H9 (cell line): ENCODE measurements around the gene TLR3. TPM values are rescaled to one million over a fixed set of nuclear protein-coding genes. Genes with fewer than 3 reads are reported as not detected.

Experiments
- DNase-seq: peaks from one replicate; pipeline ENCODE4 v3.0.0-alpha.2; 2017
- H2AFZ ChIP-seq: one replicate; pipeline ENCODE4 v1.6.1; 2013; ENCODE audit warnings: mild to moderate bottlenecking, low read length, control low read depth, moderate library complexity
- H2AK5ac ChIP-seq: 2 replicates; pipeline ENCODE4 v1.6.1; 2013; ENCODE audit warnings: low read length, control low read depth, mixed read lengths; ENCODE audit not compliant: insufficient read length
- H2BK120ac ChIP-seq: one replicate; pipeline ENCODE4 v1.6.1; 2013; ENCODE audit warnings: low read depth, mild to moderate bottlenecking, low read length, control low read depth, inconsistent platforms; ENCODE audit not compliant: poor library complexity, severe bottlenecking
- H2BK12ac ChIP-seq: 2 replicates; pipeline ENCODE4 v1.6.1; 2013; ENCODE audit warnings: low read length, control low read depth, mixed read lengths, low read depth; ENCODE audit not compliant: insufficient read length
- H2BK15ac ChIP-seq: 2 replicates; pipeline ENCODE4 v1.6.1; 2013; ENCODE audit warnings: low read depth, low read length, control low read depth
- H2BK20ac ChIP-seq: one replicate; pipeline ENCODE4 v1.6.1; 2013; ENCODE audit warnings: low read depth, mild to moderate bottlenecking, low read length, control low read depth, inconsistent platforms; ENCODE audit not compliant: poor library complexity, severe bottlenecking
- H2BK5ac ChIP-seq: 2 replicates; pipeline ENCODE4 v1.6.1; 2013; ENCODE audit warnings: low read length, control low read depth, mixed read lengths; ENCODE audit not compliant: insufficient read length
- H3K14ac ChIP-seq: 2 replicates; pipeline ENCODE4 v1.6.1; 2013; ENCODE audit warnings: low read length, control low read depth; ENCODE audit not compliant: insufficient read depth
- H3K18ac ChIP-seq: 2 replicates; pipeline ENCODE4 v1.6.1; 2013; ENCODE audit warnings: low read depth, mild to moderate bottlenecking, mixed read lengths, low read length, control low read depth; ENCODE audit not compliant: insufficient read length
- H3K23ac ChIP-seq: 2 replicates; pipeline ENCODE4 v1.6.1; 2013; ENCODE audit warnings: low read length, control low read depth, mixed read lengths, low read depth; ENCODE audit not compliant: insufficient read length
- H3K23me2 ChIP-seq: 2 replicates; pipeline ENCODE4 v1.6.1; 2013; ENCODE audit warnings: low read depth, mild to moderate bottlenecking, mixed read lengths, low read length, control low read depth; ENCODE audit not compliant: insufficient read length, poor library complexity, severe bottlenecking
- H3K27ac ChIP-seq: 2 replicates; pipeline ENCODE4 v1.5.1; 2013; ENCODE audit warnings: low read length, control low read depth, mixed read lengths, low read depth; ENCODE audit not compliant: insufficient read length
- H3K27me3 ChIP-seq: 2 replicates; pipeline ENCODE4 v1.6.1; 2013; ENCODE audit warnings: low read length, control low read depth, inconsistent platforms; ENCODE audit not compliant: insufficient read depth
- H3K4ac ChIP-seq: 2 replicates; pipeline ENCODE4 v1.6.1; 2013; ENCODE audit warnings: low read depth, mild to moderate bottlenecking, control low read depth, inconsistent platforms, low read length, moderate library complexity
- H3K4me1 ChIP-seq: 2 replicates; pipeline ENCODE4 v1.6.1; 2013; ENCODE audit warnings: low read length, control low read depth, inconsistent platforms; ENCODE audit not compliant: insufficient read depth
- H3K4me2 ChIP-seq: 2 replicates; pipeline ENCODE4 v1.6.1; 2013; ENCODE audit warnings: low read length, control low read depth, mixed read lengths; ENCODE audit not compliant: insufficient read length, insufficient read depth
- H3K56ac ChIP-seq: 2 replicates; pipeline ENCODE4 v1.6.1; 2013; ENCODE audit warnings: low read depth, mild to moderate bottlenecking, mixed read lengths, low read length, control low read depth; ENCODE audit not compliant: insufficient read length
- H3K79me1 ChIP-seq: 2 replicates; pipeline ENCODE4 v1.6.1; 2013; ENCODE audit warnings: low read depth, mild to moderate bottlenecking, moderate library complexity, low read length, control low read depth, inconsistent platforms; ENCODE audit not compliant: insufficient read depth, poor library complexity, severe bottlenecking
- H3K79me2 ChIP-seq: 2 replicates; pipeline ENCODE4 v1.6.1; 2013; ENCODE audit warnings: low read length, control low read depth, inconsistent platforms; ENCODE audit not compliant: insufficient read depth
- H3K9ac ChIP-seq: 2 replicates; pipeline ENCODE4 v1.6.1; 2013; ENCODE audit warnings: low read length, control low read depth, mixed read lengths; ENCODE audit not compliant: insufficient read length; ENCODE audit errors: extremely low read depth
- H3K9me3 ChIP-seq: one replicate; pipeline ENCODE4 v1.6.1; 2013; ENCODE audit warnings: low read depth, low read length, inconsistent platforms; ENCODE audit not compliant: control insufficient read depth
- H3T11ph ChIP-seq: one replicate; pipeline ENCODE4 v1.6.1; 2013; ENCODE audit warnings: mild to moderate bottlenecking, low read length, control low read depth, inconsistent platforms
- H4K20me1 ChIP-seq: one replicate; pipeline ENCODE4 v1.6.1; 2013; ENCODE audit not compliant: control insufficient read depth, insufficient read length, insufficient read depth
- H4K5ac ChIP-seq: 2 replicates; pipeline ENCODE4 v1.6.1; 2013; ENCODE audit warnings: low read depth, mild to moderate bottlenecking, mixed read lengths, low read length, control low read depth; ENCODE audit not compliant: insufficient read length
- H4K8ac ChIP-seq: replicated peaks from 2 replicates; pipeline ENCODE4 v1.6.1; 2013; ENCODE audit warnings: low read length, control low read depth, mixed read lengths, low read depth; ENCODE audit not compliant: insufficient read length
- H4K91ac ChIP-seq: 2 replicates; pipeline ENCODE4 v1.6.1; 2013; ENCODE audit warnings: low read depth, mild to moderate bottlenecking, moderate library complexity, mixed read lengths, low read length, control low read depth; ENCODE audit not compliant: insufficient read length
- H3K27ac Mint-ChIP-seq, 3 experiments: 2 replicates in 2 of 3; 3 replicates in 1 of 3; pipeline ENCODE4 v1.8.0; 2020 to 2021; ENCODE audit warnings: mixed read lengths in 3 of 3, mild to moderate bottlenecking in 1 of 3, moderate library complexity in 1 of 3
- H3K27me3 Mint-ChIP-seq: 2 replicates; pipeline ENCODE4 v1.8.0; 2021; ENCODE audit warnings: low read depth, mild to moderate bottlenecking, moderate library complexity, mixed read lengths
- H3K36me3 Mint-ChIP-seq, 3 experiments: 2 replicates in 2 of 3; 3 replicates in 1 of 3; pipeline ENCODE4 v1.8.0; 2020 to 2021; ENCODE audit warnings: low read depth in 3 of 3, mixed read lengths in 3 of 3; ENCODE audit not compliant: insufficient read depth in 1 of 3
- H3K4me1 Mint-ChIP-seq, 2 experiments: 2 replicates each; pipeline ENCODE4 v1.8.0; 2020; ENCODE audit warnings: mixed read lengths in 2 of 2
- H3K4me3 Mint-ChIP-seq, 2 experiments: 2 replicates in 1 of 2; 3 replicates in 1 of 2; pipeline ENCODE4 v1.8.0; 2020 to 2021; ENCODE audit warnings: mild to moderate bottlenecking in 2 of 2, mixed read lengths in 2 of 2, moderate library complexity in 1 of 2
- H3K9me3 Mint-ChIP-seq, 2 experiments: 2 replicates in 1 of 2; 3 replicates in 1 of 2; pipeline ENCODE4 v1.8.0; 2020; ENCODE audit warnings: mild to moderate bottlenecking in 2 of 2, mixed read lengths in 2 of 2, moderate library complexity in 1 of 2
- WGBS: extraction: QIAGEN DNeasy Blood & Tissue Kit; methylation state at CpG from one replicate; pipeline ENCODE4 v1.1.7; 2013; ENCODE audit warnings: missing lambda C conversion rate, low lambda C conversion rate, mixed read lengths; ENCODE audit not compliant: insufficient read length; ENCODE audit errors: extremely low coverage; 5-methylcytosine and 5-hydroxymethylcytosine counted together
- total RNA-seq: library from RNA; stranded (reverse); gene quantifications from 2 replicates; pipeline ENCODE4 v1.2.1, GENCODE V29; 2021
- TF ChIP-seq, protein P1 (sequence below): fragments of 200-600 bp; sonication (generic); conservative IDR thresholded peaks from 3 replicates; pipeline ENCODE4 v1.8.0; 2021; ENCODE audit warnings: antibody characterized with exemption, mild to moderate bottlenecking

Gene TLR3
- total RNA-seq, 1 experiment from 2014 or later, result 0.92 TPM

DNA sequence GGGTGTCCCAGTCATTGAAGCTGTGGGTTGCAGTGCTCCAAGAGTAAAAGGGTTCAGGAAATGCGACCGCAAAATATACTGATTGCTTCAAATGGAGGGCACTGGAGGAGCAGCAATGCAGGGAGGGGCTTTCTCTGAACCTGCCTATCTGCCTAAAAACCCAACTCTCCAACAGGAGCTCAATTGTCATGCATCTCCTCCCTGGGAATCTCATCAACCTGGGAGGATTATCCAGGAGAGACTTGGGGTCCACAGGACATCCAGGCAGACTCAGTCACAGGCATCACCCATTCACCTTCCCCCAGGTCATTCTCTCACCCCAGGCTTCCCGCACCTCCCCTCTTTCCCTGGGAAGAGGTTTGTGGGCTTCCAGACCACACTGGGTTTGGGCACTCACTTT lies 38.2 kb upstream of the TLR3 start:
- Mint-ChIP-seq H3K4me1 (peaks cover 49 to 52% of the 10 kb centered on the region in 2 experiments), H3K9me3 (peaks cover 49% of the 10 kb centered on the region in 2 experiments), H3K4me3 (peak overlapping the region; percentile 19 to 30; a peak in 1 of 5 replicates), H3K27ac (peak overlapping the region; percentile 0 to 94 (median 22); a peak in 5 of 7 replicates), H3K27me3 (no peaks in the 10 kb centered on the region; the same call in 1 of the 2 replicates), H3K36me3 (peaks cover 20 to 57% (median 40%) of the 10 kb centered on the region in 3 experiments)
- DNase-seq, result no peak
- no peak overlapping the region for H4K91ac ChIP-seq
- H3K4me2 ChIP-seq, result no peak overlapping the region
- no peak overlapping the region for H3K27ac ChIP-seq
- H3K9ac ChIP-seq, result no peak overlapping the region
- H4K20me1 ChIP-seq, result no peaks in the 10 kb centered on the region
- no peak overlapping the region for H4K5ac ChIP-seq
- H3K27me3 ChIP-seq, result no peaks in the 10 kb centered on the region
- WGBS, result no CpG with 5 or more reads among the region's 3 CpGs
- H2BK12ac ChIP-seq, result no peak overlapping the region
- H2BK120ac ChIP-seq, result no peak overlapping the region
- no peak overlapping the region for H3K23ac ChIP-seq
- H3K4me1 ChIP-seq, result peaks cover 20% of the 10 kb centered on the region; the same call in 1 of the 2 replicates
- no peaks in the 10 kb centered on the region for H3K79me2 ChIP-seq
- H3T11ph ChIP-seq, result no peak overlapping the region
- no peak overlapping the region for H2AK5ac ChIP-seq
- no peaks in the 10 kb centered on the region for H3K23me2 ChIP-seq
- TF ChIP-seq, protein P1, sequence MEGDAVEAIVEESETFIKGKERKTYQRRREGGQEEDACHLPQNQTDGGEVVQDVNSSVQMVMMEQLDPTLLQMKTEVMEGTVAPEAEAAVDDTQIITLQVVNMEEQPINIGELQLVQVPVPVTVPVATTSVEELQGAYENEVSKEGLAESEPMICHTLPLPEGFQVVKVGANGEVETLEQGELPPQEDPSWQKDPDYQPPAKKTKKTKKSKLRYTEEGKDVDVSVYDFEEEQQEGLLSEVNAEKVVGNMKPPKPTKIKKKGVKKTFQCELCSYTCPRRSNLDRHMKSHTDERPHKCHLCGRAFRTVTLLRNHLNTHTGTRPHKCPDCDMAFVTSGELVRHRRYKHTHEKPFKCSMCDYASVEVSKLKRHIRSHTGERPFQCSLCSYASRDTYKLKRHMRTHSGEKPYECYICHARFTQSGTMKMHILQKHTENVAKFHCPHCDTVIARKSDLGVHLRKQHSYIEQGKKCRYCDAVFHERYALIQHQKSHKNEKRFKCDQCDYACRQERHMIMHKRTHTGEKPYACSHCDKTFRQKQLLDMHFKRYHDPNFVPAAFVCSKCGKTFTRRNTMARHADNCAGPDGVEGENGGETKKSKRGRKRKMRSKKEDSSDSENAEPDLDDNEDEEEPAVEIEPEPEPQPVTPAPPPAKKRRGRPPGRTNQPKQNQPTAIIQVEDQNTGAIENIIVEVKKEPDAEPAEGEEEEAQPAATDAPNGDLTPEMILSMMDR, result no peak
- H3K9me3 ChIP-seq, result peaks cover 17% of the 10 kb centered on the region
- no peak overlapping the region for H4K8ac ChIP-seq
- no peak overlapping the region for H3K56ac ChIP-seq
- no peak overlapping the region for H3K4ac ChIP-seq
- H2BK20ac ChIP-seq, result no peak overlapping the region
- no peak overlapping the region for H2BK15ac ChIP-seq
- no peak overlapping the region for H3K18ac ChIP-seq
- no peak overlapping the region for H2BK5ac ChIP-seq
- no peaks in the 10 kb centered on the region for H3K79me1 ChIP-seq
- H3K14ac ChIP-seq, result no peak overlapping the region
- H2AFZ ChIP-seq, result no peak overlapping the region
